ENCODE results near the gene DENND2D. TPM values are rescaled to one million over a fixed set of nuclear protein-coding genes. Genes with fewer than 3 reads are reported as not detected.
"Not testable (repeated sequence)": the region's sequence is repeated elsewhere in the genome, so short reads cannot be mapped to it uniquely, and the experiment has no call there.

Gene DENND2D
- total and polyA plus RNA-seq, 11 donors, result 0.96 to 23.9 (median 1.3) TPM

DNA sequence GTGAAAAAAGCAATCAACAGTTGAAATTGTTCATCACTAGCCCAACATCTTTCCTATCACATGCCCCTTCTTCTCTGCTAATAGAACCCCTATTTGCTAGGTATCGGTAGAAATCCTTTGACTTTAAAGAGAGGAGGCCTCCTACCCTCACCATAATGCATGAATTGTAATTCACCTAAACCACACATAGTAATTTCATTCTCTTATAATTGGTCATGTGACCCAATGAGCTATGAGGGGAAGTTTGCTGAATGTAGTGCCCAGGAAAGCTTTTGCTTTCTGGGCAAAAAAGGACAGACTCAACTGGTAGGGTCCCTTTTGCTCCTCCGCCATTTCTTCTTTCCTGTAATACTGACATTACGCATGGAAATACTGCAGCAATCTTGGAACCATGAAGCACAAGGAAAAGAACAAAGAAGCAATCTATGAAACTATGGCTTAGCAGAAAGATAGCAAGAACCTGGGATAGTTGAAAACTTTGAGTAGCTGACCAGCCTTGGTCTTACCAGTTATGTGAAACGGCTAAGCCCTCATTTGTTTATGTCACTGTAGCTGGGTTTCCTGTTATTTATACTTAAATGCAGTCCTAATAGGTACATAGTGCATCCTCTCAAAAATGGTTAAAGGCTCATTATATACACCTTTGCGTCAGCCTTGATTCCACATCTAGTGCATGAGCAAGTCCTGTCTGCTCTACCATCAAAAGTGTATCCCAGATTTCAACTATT is 16.9 kb upstream of the DENND2D start:
- no peak for DNase-seq
- no peak for TF ChIP-seq POLR2A (IDR thresholded peaks at IDR 0.05)
- no peak for TF ChIP-seq CTCF (IDR thresholded peaks at IDR 0.05)
- ATAC-seq, result no peak
- H3K27ac ChIP-seq, result peak overlapping the region in 1 of 12 donors; percentile 86
- no peaks in the 10 kb centered on the region for H3K36me3 ChIP-seq
- 74 to 76% (median 74%) methylated on average over 5 of the region's 5 CpGs for WGBS, 4 donors
- peaks cover 0 to 94% (median 0%) of the 10 kb centered on the region in 12 donors for H3K4me1 ChIP-seq
- H3K27me3 ChIP-seq, result no peaks in the 10 kb centered on the region
- no peak overlapping the region for H3K4me3 ChIP-seq
- H3K9me3 ChIP-seq, result no peaks in the 10 kb centered on the region
- intact Hi-C loops (cut with DNase I), result no loop called here

- H3K4me3 ChIP-seq, result no peak overlapping the region
- peak overlapping the region in 1 of 12 donors; percentile 86 for H3K27ac ChIP-seq
- H3K36me3 ChIP-seq, result no peaks in the 10 kb centered on the region
- H3K4me1 ChIP-seq, result peaks cover 0 to 88% (median 0%) of the 10 kb centered on the region in 12 donors
- no peak for ATAC-seq
- H3K27me3 ChIP-seq, result no peaks in the 10 kb centered on the region
- intact Hi-C loops (cut with DNase I), result no loop called here
- TF ChIP-seq POLR2A (IDR thresholded peaks at IDR 0.05), result no peak
- WGBS, 4 donors, result 86 to 88% (median 87%) methylated on average over 5 of the region's 5 CpGs
- DNase-seq, result no peak
- H3K9me3 ChIP-seq, result no peaks in the 10 kb centered on the region
These were observed 16.3 kb upstream of the DENND2D start for GRCh38 chr1:111216751-111217150.

DNA sequence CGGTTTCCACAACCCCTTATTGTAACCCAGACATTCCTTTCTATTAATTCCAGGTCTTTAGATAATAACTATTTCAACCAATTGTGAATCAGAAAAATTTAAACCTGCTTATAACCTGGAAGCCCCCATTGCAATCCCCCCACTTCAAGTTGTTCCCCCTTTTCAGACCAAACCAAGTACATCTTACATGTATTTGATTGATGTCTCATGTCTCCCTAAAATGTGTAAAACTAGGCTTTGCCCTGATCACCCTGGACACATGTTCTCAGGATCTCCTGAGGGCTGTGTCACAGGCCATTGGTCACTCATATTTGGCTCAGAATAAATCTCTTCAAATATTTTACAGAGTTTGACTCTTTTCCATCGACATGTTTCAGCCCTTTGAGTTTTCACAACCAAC is 14.8 kb upstream of the DENND2D start:
- intact Hi-C loops (cut with DNase I); ATAC-seq; H3K27me3 ChIP-seq; DNase-seq; H3K36me3 ChIP-seq; H3K9me3 ChIP-seq: not testable (repeated sequence)
- H3K27ac ChIP-seq, result peak overlapping the region in 1 of 12 donors; percentile 86
- H3K4me3 ChIP-seq, result peak overlapping the region in 1 of 12 donors; percentile 10
- H3K4me1 ChIP-seq, result peaks cover 0 to 74% (median 0%) of the 10 kb centered on the region in 12 donors
- WGBS, 4 donors, result 88 to 93% (median 91%) methylated on average over 2 of the region's 2 CpGs

- Histone ChIP-seq H3K4me1 (peaks cover 0 to 70% (median 0%) of the 10 kb centered on the region in 12 donors), H3K4me3 (no peak overlapping the region), H3K9me3 (no peaks in the 10 kb centered on the region), H3K27me3 (no peaks in the 10 kb centered on the region), H3K27ac (peak overlapping the region in 1 of 12 donors; percentile 86), H3K36me3 (no peaks in the 10 kb centered on the region)
- DNase-seq (no peak), ATAC-seq (no peak)
- intact Hi-C loops (cut with DNase I), result no loop called here
- 83 to 94% (median 86%) methylated on average over 7 of the region's 7 CpGs for WGBS, 4 donors
- no peak for TF ChIP-seq POLR2A (IDR thresholded peaks at IDR 0.05)
- no peak for TF ChIP-seq CTCF (IDR thresholded peaks at IDR 0.05)
These were observed 14.4 kb upstream of the DENND2D start for GRCh38 chr1:111214884-111215283.

DNA sequence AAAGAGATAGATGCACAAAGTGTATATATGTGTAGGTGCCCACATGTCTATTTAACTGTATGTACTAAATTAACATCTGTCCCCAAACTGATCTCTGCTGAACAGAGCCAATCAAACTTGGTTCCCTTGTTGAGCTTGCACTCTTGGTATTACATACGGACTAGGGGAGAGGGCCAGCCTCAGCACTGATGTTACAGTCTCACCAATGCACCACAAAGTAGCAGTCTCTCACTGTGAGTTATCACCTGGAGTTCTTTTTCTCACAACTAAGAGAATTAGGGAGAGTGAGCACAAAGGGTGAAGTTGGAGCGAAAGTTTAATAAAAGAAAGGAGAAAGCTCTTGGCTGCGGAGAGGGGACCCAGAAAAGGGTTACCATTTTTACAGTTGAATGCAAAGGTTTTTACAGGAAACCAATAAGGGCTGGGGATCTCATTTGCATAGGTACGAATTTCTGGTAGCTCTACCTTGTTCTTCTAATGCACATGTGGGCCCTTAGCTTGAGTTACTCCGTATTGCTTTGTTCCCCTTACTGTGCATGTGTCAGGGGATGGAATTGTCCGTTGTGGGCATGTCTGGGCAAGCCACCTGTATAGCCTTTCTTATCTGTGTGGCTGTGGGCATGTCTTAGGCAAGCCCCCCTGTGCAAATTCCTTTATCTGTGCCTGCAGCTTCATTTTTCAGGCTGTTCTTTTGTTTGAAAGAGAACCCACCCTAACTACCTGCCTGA is 13.8 kb upstream of the DENND2D start:
- H3K27me3 ChIP-seq, result peaks cover 0 to 3% (median 0%) of the 10 kb centered on the region in 9 donors
- DNase-seq (no peak), ATAC-seq (no peak)
- peak overlapping the region in 1 of 12 donors; percentile 86 for H3K27ac ChIP-seq
- peaks cover 0 to 63% (median 0%) of the 10 kb centered on the region in 12 donors for H3K4me1 ChIP-seq
- no peak for TF ChIP-seq POLR2A (IDR thresholded peaks at IDR 0.05)
- no peak for TF ChIP-seq CTCF (IDR thresholded peaks at IDR 0.05)
- no peaks in the 10 kb centered on the region for H3K36me3 ChIP-seq
- no peak overlapping the region for H3K4me3 ChIP-seq
- WGBS, 4 donors, result 79 to 85% (median 83%) methylated on average over 6 of the region's 6 CpGs
- H3K9me3 ChIP-seq, result no peaks in the 10 kb centered on the region
- intact Hi-C loops (cut with DNase I), result no loop called here
